Sigmoid colon (tissue), 4 donors: Measurements from ENCODE around the gene FKBP4.

ENCODE experiments used
- CTCF ChIP-seq, 4 experiments: fragments of 450-650 bp in 3 of 4; fragments of 200-600 bp in 1 of 4; IDR thresholded peaks; one replicate each; pipeline ENCODE4 v1.5.1; 2016 to 2019; ENCODE audit warnings: antibody characterized with exemption in 4 of 4, mild to moderate bottlenecking in 3 of 4, moderate library complexity in 2 of 4
- POLR2A ChIP-seq, 2 donors: fragments of 450-650 bp; IDR thresholded peaks; one replicate each; pipeline ENCODE4 v1.6.1; 2016; ENCODE audit warnings: antibody characterized with exemption in 2 of 2, mild to moderate bottlenecking in 2 of 2, moderate library complexity in 2 of 2
- POLR2AphosphoS5 ChIP-seq, 4 donors: sonication (generic); formaldehyde crosslinking; IDR thresholded peaks; one replicate each; pipeline ENCODE4 v1.6.1; 2017; ENCODE audit warnings: antibody characterized with exemption in 4 of 4

GRCh38 chr12:2773199-2773875, 21.4 kb upstream of the FKBP4 start:
- TF ChIP-seq POLR2AphosphoS5 (IDR thresholded peaks at IDR 0.05) (no peak), CTCF (IDR thresholded peaks at IDR 0.05) (no peak), POLR2A (IDR thresholded peaks at IDR 0.05) (no peak)
